ENCODE results near the gene TEKT2.

TEKT2 gene

GRCh38 chr1:36124404-36125128 is 40.7 kb downstream of the TEKT2 start:
- TF ChIP-seq GATA3 (IDR thresholded peaks at IDR 0.05; ENCODE audit: low read depth, low read length) = no peak
- TF ChIP-seq GATA2 (IDR thresholded peaks at IDR 0.05; ENCODE audit: low read depth, low read length) = no peak

- TF ChIP-seq GATA2 (IDR thresholded peaks at IDR 0.05; ENCODE audit: low read depth, low read length) (no peak), GATA3 (IDR thresholded peaks at IDR 0.05; ENCODE audit: low read depth, low read length) (no peak)
These were observed 41.5 kb downstream of the TEKT2 start, which contains the start of gene COL8A2 for GRCh38 chr1:36125129-36125991. TSS of gene COL8A2 (minus strand) at chr1:36125222. CDS start at chr1:36100242, 24,980 bp downstream.

GRCh38 chr1:36126005-36126716 is 42.3 kb downstream of the TEKT2 start:
- TF ChIP-seq GATA2 (IDR thresholded peaks at IDR 0.05; ENCODE audit: low read depth, low read length) (no peak), GATA3 (IDR thresholded peaks at IDR 0.05; ENCODE audit: low read depth, low read length) (no peak)

GRCh38 chr1:36126797-36127500 is 43.1 kb downstream of the TEKT2 start:
- TF ChIP-seq GATA2 (IDR thresholded peaks at IDR 0.05; ENCODE audit: low read depth, low read length) (no peak), GATA3 (IDR thresholded peaks at IDR 0.05; ENCODE audit: low read depth, low read length) (no peak)

- TF ChIP-seq GATA3 (IDR thresholded peaks at IDR 0.05; ENCODE audit: low read depth, low read length) = no peak
- TF ChIP-seq GATA2 (IDR thresholded peaks at IDR 0.05; ENCODE audit: low read depth, low read length) = no peak
These were observed 44.4 kb downstream of the TEKT2 start for GRCh38 chr1:36128126-36128904.

GRCh38 chr1:36128905-36129206 is 45.0 kb downstream of the TEKT2 start:
- TF ChIP-seq GATA3 (IDR thresholded peaks at IDR 0.05; ENCODE audit: low read depth, low read length) (no peak), GATA2 (IDR thresholded peaks at IDR 0.05; ENCODE audit: low read depth, low read length) (no peak)

GRCh38 chr1:36132029-36132428 is 48.1 kb downstream of the TEKT2 start:
- TF ChIP-seq GATA2 (IDR thresholded peaks at IDR 0.05; ENCODE audit: low read depth, low read length) = no peak
- TF ChIP-seq GATA3 (IDR thresholded peaks at IDR 0.05; ENCODE audit: low read depth, low read length) = no peak

- no peak for TF ChIP-seq GATA3 (IDR thresholded peaks at IDR 0.05; ENCODE audit: low read depth, low read length)
- TF ChIP-seq GATA2 (IDR thresholded peaks at IDR 0.05; ENCODE audit: low read depth, low read length) = no peak
These were observed 49.6 kb downstream of the TEKT2 start for GRCh38 chr1:36133484-36133883.

- no peak for TF ChIP-seq GATA3 (IDR thresholded peaks at IDR 0.05; ENCODE audit: low read depth, low read length)
These were observed 50.1 kb downstream of the TEKT2 start for GRCh38 chr1:36134031-36134430.

GRCh38 chr1:36134505-36135329 is 50.8 kb downstream of the TEKT2 start:
- TF ChIP-seq GATA2 (IDR thresholded peaks at IDR 0.05; ENCODE audit: low read depth, low read length) (no peak), GATA3 (IDR thresholded peaks at IDR 0.05; ENCODE audit: low read depth, low read length) (no peak)

GRCh38 chr1:36135330-36135667 is 51.4 kb downstream of the TEKT2 start:
- TF ChIP-seq GATA3 (IDR thresholded peaks at IDR 0.05; ENCODE audit: low read depth, low read length) (no peak), GATA2 (IDR thresholded peaks at IDR 0.05; ENCODE audit: low read depth, low read length) (no peak)

- no peak for TF ChIP-seq GATA3 (IDR thresholded peaks at IDR 0.05; ENCODE audit: low read depth, low read length)
- no peak for TF ChIP-seq GATA2 (IDR thresholded peaks at IDR 0.05; ENCODE audit: low read depth, low read length)
These were observed 51.9 kb downstream of the TEKT2 start for GRCh38 chr1:36135796-36136195.

Data from SH-SY5Y (cell line).